Mucosa of descending colon (tissue), 3 donors: Measurements from ENCODE around the gene SRP9. TPM values are rescaled to one million over a fixed set of nuclear protein-coding genes. Genes with fewer than 3 reads are reported as not detected.
A peak's percentile ranks its signal among the peaks of the same experiment; 100 is the strongest.
"Not testable (repeated sequence)": the region's sequence is repeated elsewhere in the genome, so short reads cannot be mapped to it uniquely, and the experiment has no call there.

Source experiments
- ATAC-seq: fragments of 200-7000 bp; cut with Tn5 transposase; one replicate; pipeline ENCODE4 v1.9.1; 2020; ENCODE audit warnings: mild to moderate bottlenecking, moderate library complexity
- DNase-seq, 3 donors: peaks; one replicate each; pipeline ENCODE4 v3.0.0-alpha.2; 2020
- H3K36me3 ChIP-seq: fragments of 200-600 bp; one replicate; pipeline ENCODE4 v1.8.0; 2021; ENCODE audit warnings: low read depth, mild to moderate bottlenecking
- H3K4me1 ChIP-seq: fragments of 200-600 bp; one replicate; pipeline ENCODE4 v1.8.0; 2021; ENCODE audit warnings: low read depth, mild to moderate bottlenecking
- H3K4me3 ChIP-seq: fragments of 200-600 bp; one replicate; pipeline ENCODE4 v1.8.0; 2021; ENCODE audit warnings: mild to moderate bottlenecking
- H3K9me3 ChIP-seq: fragments of 200-600 bp; one replicate; pipeline ENCODE4 v1.8.0; 2021; ENCODE audit warnings: mild to moderate bottlenecking
- CTCF ChIP-seq: fragments of 200-600 bp; IDR thresholded peaks from one replicate; pipeline ENCODE4 v1.8.0; 2022; ENCODE audit warnings: antibody characterized with exemption, mild to moderate bottlenecking
- intact Hi-C, 2 donors: fragments of 100-400 bp; cut with DNase I in 1 of 2; cut with micrococcal nuclease in 1 of 2; formaldehyde crosslinking; loops; one replicate each; pipeline versions ENCODE4 v1.11.0 to v1.11.1; 2022; cut with DNase I, micrococcal nuclease
- total RNA-seq, 3 donors: library from RNA; stranded (reverse); fragmentation: NEBNext Ultra II Directional in 2 of 3; extraction: Animal tissue kit (Norgen Biotek cat#: 25700) in 2 of 3; gene quantifications; one replicate each; pipeline versions ENCODE4 v1.2.1 to v1.2.4, GENCODE V29; 2021 to 2023
- donor health status: DM: no; HTN: no; CAD: no; lungs with moderate emphysema.
- donor health status: DM: no; HTN: no; CAD: no.
- donor health status: DM: no; HTN: yes; CAD: no.

The SRP9 gene
- total RNA-seq, 3 donors from 2014 or later: 168 to 208 (median 187) TPM

- Histone ChIP-seq H3K4me3 (no peak overlapping the region), H3K36me3 (no peaks in the 10 kb centered on the region), H3K4me1 (peaks cover 4% of the 10 kb centered on the region), H3K9me3 (no peaks in the 10 kb centered on the region)
- DNase-seq (no peak), ATAC-seq (no peak)
- TF ChIP-seq CTCF: no peak
- intact Hi-C loops: no loop called here
These were observed 30.5 kb downstream of the SRP9 start for GRCh38 chr1:225808136-225808535.

DNA sequence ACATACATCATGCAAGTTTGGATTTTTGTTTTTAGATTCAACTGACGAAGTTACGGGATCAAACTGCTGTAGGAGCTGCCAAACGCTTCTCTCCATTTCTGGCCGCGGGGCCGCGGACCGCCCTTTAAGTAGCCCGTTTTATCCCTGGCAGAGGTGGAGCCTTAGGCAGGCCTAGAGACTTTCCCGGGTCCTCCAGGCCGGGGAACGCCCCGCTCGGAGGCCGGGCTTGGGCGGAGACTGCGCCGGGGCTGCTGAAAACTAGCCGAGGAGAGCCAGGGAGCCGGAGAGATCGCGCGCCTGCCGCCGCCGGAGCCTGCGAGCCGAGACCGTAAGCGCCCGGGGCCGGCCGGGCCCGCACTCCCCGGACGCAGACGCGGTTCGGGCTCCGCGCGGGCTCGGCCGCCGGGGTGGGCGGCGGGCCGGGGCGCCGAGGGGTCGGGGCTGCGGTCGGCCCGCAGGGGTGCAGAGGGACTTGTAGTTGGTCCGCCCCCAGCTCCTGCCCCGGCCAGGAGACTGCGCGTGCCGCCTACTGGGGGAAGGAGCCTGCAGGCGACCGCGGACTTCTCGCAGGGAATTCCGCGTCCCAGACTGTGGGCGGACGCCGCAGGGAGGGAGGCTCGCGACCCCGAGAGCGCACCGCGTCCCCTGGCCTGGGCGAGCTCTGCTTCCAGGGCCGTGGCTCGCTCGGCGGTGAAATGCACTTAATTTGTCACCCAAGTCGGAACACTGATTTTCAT is 32.4 kb downstream of the SRP9 start, which contains the start of gene EPHX1:
Gene EPHX1, plus strand, starts transcription at position 283 of the 737 bp plus-strand sequence. CDS start 18,606 bp downstream, outside the sequence.
- H3K4me3 ChIP-seq: peak within 1 kb of the TSS; percentile 42
- TF ChIP-seq CTCF: no peak
- ATAC-seq: peak; percentile 89
- no peaks in the 10 kb centered on the region for H3K36me3 ChIP-seq
- H3K4me1 ChIP-seq: peaks cover 22% of the 10 kb centered on the region
- DNase-seq: peak; percentile 91 to 95 (median 94)
- intact Hi-C loops: no loop called here
- H3K9me3 ChIP-seq: no peaks in the 10 kb centered on the region

GRCh38 chr1:225810579-225811538 is 33.2 kb downstream of the SRP9 start:
- H3K36me3 ChIP-seq, H3K9me3 ChIP-seq, intact Hi-C loops: not testable (repeated sequence)
- DNase-seq: peak in 2 of 3 donors; percentile 62 to 65
- Histone ChIP-seq H3K4me3 (peak overlapping the region; percentile 42), H3K4me1 (peaks cover 22% of the 10 kb centered on the region)
- ATAC-seq: peak; percentile 31

GRCh38 chr1:225811622-225812487 is 34.2 kb downstream of the SRP9 start:
- ATAC-seq (no peak), DNase-seq (no peak)
- intact Hi-C loops: no loop called here
- no peak overlapping the region for H3K4me3 ChIP-seq
- H3K36me3 ChIP-seq: no peaks in the 10 kb centered on the region
- peaks cover 26% of the 10 kb centered on the region for H3K4me1 ChIP-seq
- H3K9me3 ChIP-seq: no peaks in the 10 kb centered on the region
- TF ChIP-seq CTCF: no peak

DNA sequence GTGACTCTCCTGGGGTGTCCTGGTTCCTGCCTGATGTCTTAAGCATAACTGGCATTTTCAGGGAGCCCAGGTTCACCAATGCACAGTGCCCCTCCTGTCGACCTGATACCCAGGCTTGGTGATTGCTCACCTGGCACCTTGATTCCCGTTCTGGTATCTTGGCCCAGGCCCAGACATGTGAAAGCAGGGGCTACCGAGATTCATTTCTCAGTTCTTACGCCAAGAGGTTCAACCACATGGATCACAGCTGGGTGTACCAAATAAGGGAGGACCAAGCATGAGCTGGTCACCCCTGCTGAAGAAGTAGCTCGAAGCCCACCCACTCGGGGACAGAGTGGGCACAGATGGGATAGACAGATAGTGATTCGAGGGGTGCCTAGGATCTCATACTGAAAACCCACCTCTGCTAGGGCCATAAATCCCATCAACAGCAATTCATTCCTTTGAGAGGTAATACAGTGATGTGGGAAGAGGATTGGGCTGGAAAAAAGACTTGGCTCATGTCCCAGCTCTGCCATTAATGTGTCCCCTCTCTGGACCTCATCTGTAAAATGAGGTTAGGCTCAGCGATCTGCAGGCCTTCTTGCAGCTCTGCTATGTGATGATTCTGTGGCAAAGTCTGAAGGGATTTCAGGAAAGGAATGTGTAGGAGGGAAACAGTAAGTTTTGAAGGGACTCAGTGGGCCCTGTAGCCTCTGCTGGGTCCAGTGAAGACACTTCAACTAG is 35.0 kb downstream of the SRP9 start:
- no peak for DNase-seq
- Histone ChIP-seq H3K4me3 (no peak overlapping the region), H3K36me3 (no peaks in the 10 kb centered on the region), H3K9me3 (no peaks in the 10 kb centered on the region), H3K4me1 (peaks cover 34% of the 10 kb centered on the region)
- no peak for TF ChIP-seq CTCF
- intact Hi-C loops: no loop called here
- ATAC-seq: no peak
